ENCODE results near the gene USP38. TPM values are rescaled to one million over a fixed set of nuclear protein-coding genes. Genes with fewer than 3 reads are reported as not detected.

USP38 gene, protein sequence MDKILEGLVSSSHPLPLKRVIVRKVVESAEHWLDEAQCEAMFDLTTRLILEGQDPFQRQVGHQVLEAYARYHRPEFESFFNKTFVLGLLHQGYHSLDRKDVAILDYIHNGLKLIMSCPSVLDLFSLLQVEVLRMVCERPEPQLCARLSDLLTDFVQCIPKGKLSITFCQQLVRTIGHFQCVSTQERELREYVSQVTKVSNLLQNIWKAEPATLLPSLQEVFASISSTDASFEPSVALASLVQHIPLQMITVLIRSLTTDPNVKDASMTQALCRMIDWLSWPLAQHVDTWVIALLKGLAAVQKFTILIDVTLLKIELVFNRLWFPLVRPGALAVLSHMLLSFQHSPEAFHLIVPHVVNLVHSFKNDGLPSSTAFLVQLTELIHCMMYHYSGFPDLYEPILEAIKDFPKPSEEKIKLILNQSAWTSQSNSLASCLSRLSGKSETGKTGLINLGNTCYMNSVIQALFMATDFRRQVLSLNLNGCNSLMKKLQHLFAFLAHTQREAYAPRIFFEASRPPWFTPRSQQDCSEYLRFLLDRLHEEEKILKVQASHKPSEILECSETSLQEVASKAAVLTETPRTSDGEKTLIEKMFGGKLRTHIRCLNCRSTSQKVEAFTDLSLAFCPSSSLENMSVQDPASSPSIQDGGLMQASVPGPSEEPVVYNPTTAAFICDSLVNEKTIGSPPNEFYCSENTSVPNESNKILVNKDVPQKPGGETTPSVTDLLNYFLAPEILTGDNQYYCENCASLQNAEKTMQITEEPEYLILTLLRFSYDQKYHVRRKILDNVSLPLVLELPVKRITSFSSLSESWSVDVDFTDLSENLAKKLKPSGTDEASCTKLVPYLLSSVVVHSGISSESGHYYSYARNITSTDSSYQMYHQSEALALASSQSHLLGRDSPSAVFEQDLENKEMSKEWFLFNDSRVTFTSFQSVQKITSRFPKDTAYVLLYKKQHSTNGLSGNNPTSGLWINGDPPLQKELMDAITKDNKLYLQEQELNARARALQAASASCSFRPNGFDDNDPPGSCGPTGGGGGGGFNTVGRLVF
- 11.3 and 11.6 TPM in 2 replicates for total RNA-seq

DNA sequence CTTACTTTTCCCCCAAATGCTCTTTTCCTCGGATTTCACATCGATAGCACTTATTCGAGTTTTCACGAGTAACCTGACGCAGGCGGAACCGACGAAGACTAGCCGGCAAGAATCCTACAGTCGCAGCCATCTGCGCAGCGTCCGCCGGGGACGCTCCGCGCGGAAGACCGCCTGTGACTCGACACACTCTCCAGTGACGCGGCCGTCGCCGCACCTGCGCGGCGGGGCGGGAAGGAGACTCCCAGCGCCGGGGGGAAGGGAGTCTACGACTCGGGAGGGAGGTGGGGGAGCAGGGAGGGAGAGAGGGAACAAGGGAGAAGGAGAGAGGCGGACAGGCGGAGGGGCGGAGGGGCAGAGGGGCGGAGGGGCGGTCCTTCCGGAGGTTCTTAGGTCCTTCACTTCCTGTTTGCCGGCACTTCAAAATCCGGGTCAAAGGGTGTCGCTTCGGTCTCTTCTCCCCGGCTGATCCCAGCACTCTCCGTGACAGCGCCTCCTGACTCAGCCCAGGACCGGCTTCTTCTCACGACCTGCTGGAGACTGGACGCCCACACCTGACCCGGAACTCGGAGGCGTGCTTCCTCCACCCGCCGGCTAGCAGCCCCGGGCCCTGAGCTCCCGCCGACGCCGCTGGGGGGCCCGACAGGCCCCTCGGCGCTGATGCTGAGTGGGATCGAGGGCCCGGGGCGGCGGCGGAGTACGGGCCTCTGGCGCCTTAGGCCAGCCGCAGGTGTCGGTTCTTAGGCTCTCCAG, at the start of gene USP38:
USP38 (plus strand) TSS at position 415 of the 750 bp plus-strand sequence. CDS start 534 bp downstream, outside the sequence.

Other genes with a start within 250 kb of the USP38 start
- 13.4 and 17.0 TPM in 2 replicates for gene GAB1, start 152.0 kb downstream of the USP38 start, total RNA-seq

Measured in cardiac atrium fibroblast (primary cell).